Measurements from ENCODE around the gene PDE1C.

The PDE1C gene

DNA sequence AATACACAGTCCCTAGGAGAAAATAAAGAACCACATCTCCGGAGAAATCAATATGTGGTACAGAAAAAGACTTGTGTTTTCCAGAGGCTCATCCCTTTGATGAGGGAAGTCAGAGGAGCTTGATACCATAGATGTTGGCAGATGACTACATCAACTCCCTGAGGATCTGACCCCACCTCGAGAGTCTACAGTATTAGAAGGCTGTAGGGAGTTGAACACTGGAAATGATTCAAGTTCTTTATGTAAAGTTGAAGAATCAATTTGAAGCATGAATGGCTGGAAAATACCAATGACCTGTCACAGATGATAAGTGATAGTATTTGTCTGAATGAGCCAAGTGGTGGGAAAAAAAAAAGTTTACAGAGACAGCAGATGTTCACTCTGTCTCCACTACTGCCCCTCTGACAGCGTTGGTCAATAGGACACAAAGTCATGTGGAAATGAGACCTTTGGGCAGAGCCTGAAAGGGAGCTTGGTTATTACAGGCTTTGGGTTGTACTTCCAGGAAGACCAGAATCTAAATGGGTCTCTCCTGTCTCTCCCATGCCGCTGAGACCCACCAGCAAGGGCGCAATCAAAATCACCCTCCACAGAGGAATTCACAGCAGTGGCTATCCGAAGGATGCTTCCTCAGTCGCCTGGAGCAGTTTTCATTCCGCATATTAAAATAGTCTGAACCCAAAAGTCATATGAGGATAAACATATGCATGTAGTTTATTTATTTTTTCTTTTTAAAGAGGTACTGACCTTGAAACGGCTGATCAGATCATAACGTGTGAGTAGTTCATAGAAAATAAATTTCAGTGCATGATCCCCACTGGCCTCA, 197.4 kb downstream of the PDE1C start:
- H3K36me3 ChIP-seq (ENCODE audit: control insufficient read depth, insufficient read depth, low read length), result no peaks in the 10 kb centered on the region
- no peak overlapping the region for H3K27ac ChIP-seq (ENCODE audit: low read depth, low read length)
- no peaks in the 10 kb centered on the region for H3K27me3 ChIP-seq (ENCODE audit: control insufficient read depth, insufficient read depth, low read length)
- no peaks in the 10 kb centered on the region for H3K9me3 ChIP-seq (ENCODE audit: control insufficient read depth, insufficient read depth, low read length)
- H3K4me1 ChIP-seq (ENCODE audit: control insufficient read depth, insufficient read depth, low read length), result no peaks in the 10 kb centered on the region
- no peak overlapping the region for H3K4me3 ChIP-seq (ENCODE audit: low read depth, low read length)
- H3K9ac ChIP-seq (ENCODE audit: low read depth, low read length), result no peak overlapping the region

DNA sequence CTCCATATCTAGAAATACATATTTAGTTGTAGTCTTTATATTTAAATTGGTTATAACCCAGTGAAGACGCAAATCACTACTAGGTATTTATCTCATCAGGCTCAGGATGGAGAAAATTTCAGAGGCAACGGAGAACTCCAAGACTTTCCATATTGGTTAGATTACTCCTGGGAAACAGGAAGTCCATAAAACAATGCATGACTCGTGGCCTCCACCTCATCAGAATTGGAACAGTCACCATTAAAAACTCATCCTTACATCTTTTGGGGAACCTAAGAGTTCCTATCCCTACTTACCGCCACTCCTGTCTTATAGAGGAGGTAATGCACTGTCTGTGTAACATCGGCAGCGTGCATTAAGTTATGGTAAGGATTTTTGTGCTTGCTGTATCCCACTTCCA, 205.6 kb downstream of the PDE1C start:
- no peak overlapping the region for H3K9ac ChIP-seq (ENCODE audit: low read depth, low read length)
- H3K4me3 ChIP-seq (ENCODE audit: low read depth, low read length), result no peak overlapping the region
- no peaks in the 10 kb centered on the region for H3K4me1 ChIP-seq (ENCODE audit: control insufficient read depth, insufficient read depth, low read length)
- no peaks in the 10 kb centered on the region for H3K27me3 ChIP-seq (ENCODE audit: control insufficient read depth, insufficient read depth, low read length)
- no peaks in the 10 kb centered on the region for H3K36me3 ChIP-seq (ENCODE audit: control insufficient read depth, insufficient read depth, low read length)
- no peak overlapping the region for H3K27ac ChIP-seq (ENCODE audit: low read depth, low read length)
- no peaks in the 10 kb centered on the region for H3K9me3 ChIP-seq (ENCODE audit: control insufficient read depth, insufficient read depth, low read length)

DNA sequence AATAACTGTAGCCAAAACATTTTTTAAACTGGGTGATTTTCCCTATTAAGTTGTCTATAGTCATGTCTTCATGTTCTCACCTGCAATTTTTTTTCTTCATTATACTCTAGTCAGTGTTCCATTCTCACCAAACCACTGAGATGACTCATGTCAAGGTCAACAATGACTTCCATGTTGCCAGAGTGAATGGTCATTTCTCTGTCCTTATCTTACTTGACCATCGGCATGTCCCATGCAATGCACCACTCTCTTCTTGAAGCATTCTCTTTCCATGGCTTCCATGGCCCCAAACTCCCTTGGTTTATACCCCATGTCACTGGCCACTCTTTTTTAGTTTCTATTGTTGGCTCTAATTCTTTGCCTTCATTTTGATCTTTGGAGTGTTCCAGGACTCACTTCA, 209.3 kb downstream of the PDE1C start:
- H3K27me3 ChIP-seq (ENCODE audit: control insufficient read depth, insufficient read depth, low read length), result peaks cover 28% of the 10 kb centered on the region
- peaks cover 5% of the 10 kb centered on the region for H3K4me1 ChIP-seq (ENCODE audit: control insufficient read depth, insufficient read depth, low read length)
- H3K27ac ChIP-seq (ENCODE audit: low read depth, low read length), result no peak overlapping the region
- no peak overlapping the region for H3K9ac ChIP-seq (ENCODE audit: low read depth, low read length)
- H3K9me3 ChIP-seq (ENCODE audit: control insufficient read depth, insufficient read depth, low read length), result no peaks in the 10 kb centered on the region
- no peak overlapping the region for H3K4me3 ChIP-seq (ENCODE audit: low read depth, low read length)
- H3K36me3 ChIP-seq (ENCODE audit: control insufficient read depth, insufficient read depth, low read length), result no peaks in the 10 kb centered on the region

DNA sequence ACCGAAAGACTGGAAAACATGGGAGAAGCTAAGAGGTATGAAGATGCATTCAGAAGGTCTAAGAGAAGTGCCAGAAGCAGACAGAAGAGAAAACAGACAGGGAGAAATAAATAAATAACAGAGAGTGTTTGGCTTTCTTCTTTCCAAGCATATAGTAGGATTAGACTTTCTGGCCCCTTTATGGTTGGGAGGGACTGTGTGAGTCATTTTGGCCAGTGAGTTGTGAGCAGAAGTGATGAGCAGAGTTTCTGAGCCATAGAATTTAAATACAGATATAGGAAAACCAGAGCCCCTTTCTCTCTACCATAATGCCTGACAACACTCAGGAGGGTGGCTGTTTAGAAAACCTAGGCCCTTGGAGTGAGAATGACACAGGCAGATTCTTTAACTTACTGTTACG, 212.2 kb downstream of the PDE1C start:
- Histone ChIP-seq H3K9ac (ENCODE audit: low read depth, low read length) (no peak overlapping the region), H3K4me3 (ENCODE audit: low read depth, low read length) (no peak overlapping the region), H3K36me3 (ENCODE audit: control insufficient read depth, insufficient read depth, low read length) (no peaks in the 10 kb centered on the region), H3K27ac (ENCODE audit: low read depth, low read length) (no peak overlapping the region), H3K4me1 (ENCODE audit: control insufficient read depth, insufficient read depth, low read length) (peaks cover 6% of the 10 kb centered on the region), H3K27me3 (ENCODE audit: control insufficient read depth, insufficient read depth, low read length) (peaks cover 42% of the 10 kb centered on the region), H3K9me3 (ENCODE audit: control insufficient read depth, insufficient read depth, low read length) (no peaks in the 10 kb centered on the region)

DNA sequence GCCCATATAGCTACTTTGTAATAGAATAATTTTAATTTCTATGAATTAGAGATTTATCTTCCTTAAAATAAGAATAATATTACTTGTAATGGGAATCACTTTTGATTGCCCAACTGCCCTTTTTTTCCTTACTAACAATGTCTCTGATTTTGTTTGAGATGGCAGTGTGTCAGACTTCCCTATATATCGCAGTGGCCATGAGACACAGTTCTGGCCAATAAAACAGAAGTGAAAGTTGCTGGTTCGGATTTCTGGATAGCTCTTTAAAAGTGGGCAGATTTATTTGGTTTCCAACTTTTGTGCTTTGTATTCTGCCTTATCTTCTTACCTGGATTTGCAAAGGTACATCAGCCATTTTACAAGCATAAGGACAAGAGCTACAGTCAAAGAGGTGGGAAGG, 213.0 kb downstream of the PDE1C start:
- H3K27ac ChIP-seq (ENCODE audit: low read depth, low read length), result no peak overlapping the region
- H3K27me3 ChIP-seq (ENCODE audit: control insufficient read depth, insufficient read depth, low read length), result peaks cover 44% of the 10 kb centered on the region
- no peaks in the 10 kb centered on the region for H3K36me3 ChIP-seq (ENCODE audit: control insufficient read depth, insufficient read depth, low read length)
- H3K4me1 ChIP-seq (ENCODE audit: control insufficient read depth, insufficient read depth, low read length), result peaks cover 6% of the 10 kb centered on the region
- no peak overlapping the region for H3K9ac ChIP-seq (ENCODE audit: low read depth, low read length)
- H3K4me3 ChIP-seq (ENCODE audit: low read depth, low read length), result no peak overlapping the region
- H3K9me3 ChIP-seq (ENCODE audit: control insufficient read depth, insufficient read depth, low read length), result no peaks in the 10 kb centered on the region

DNA sequence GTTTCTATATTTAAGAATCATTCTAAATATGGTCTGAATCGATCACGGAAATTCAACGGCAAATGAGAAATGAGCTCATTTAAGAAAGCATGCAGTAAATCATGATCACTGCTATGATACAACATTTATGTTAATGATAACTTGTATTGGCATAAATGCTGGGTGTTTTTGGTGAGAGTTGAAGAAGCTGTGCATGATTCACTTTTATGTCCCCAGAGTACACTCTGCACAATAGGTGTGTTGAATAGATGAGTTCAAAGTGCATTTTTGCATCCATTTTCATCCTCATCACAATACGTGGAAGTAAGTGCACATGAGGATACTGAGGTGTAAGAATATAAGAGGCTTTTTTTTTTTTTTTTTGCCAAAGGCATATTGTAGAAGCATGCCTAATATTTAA, 213.9 kb downstream of the PDE1C start:
- no peaks in the 10 kb centered on the region for H3K36me3 ChIP-seq (ENCODE audit: control insufficient read depth, insufficient read depth, low read length)
- H3K27me3 ChIP-seq (ENCODE audit: control insufficient read depth, insufficient read depth, low read length), result peaks cover 44% of the 10 kb centered on the region
- H3K9me3 ChIP-seq (ENCODE audit: control insufficient read depth, insufficient read depth, low read length), result no peaks in the 10 kb centered on the region
- no peak overlapping the region for H3K9ac ChIP-seq (ENCODE audit: low read depth, low read length)
- H3K27ac ChIP-seq (ENCODE audit: low read depth, low read length), result no peak overlapping the region
- no peak overlapping the region for H3K4me3 ChIP-seq (ENCODE audit: low read depth, low read length)
- H3K4me1 ChIP-seq (ENCODE audit: control insufficient read depth, insufficient read depth, low read length), result peaks cover 6% of the 10 kb centered on the region

DNA sequence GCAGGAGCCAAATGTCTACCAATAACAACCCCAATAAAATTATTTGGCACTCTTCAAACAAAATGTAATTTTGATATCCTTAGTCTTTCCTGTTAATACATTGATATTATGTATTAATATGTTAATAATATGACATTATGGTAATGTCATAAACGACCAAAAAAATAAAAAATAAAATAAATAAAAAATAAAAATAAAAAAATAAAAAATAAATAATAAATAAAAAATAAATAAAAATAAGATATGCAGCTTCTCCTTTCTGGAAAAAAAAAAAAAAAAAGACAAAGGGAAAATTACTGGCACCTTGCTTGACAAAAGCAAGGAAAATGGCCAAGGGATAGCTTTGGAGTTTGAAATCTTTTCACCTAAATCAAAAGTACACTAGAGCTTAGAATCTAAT, 214.7 kb downstream of the PDE1C start:
- H3K9ac ChIP-seq (ENCODE audit: low read depth, low read length), result no peak overlapping the region
- H3K9me3 ChIP-seq (ENCODE audit: control insufficient read depth, insufficient read depth, low read length), result no peaks in the 10 kb centered on the region
- peaks cover 6% of the 10 kb centered on the region for H3K4me1 ChIP-seq (ENCODE audit: control insufficient read depth, insufficient read depth, low read length)
- H3K27ac ChIP-seq (ENCODE audit: low read depth, low read length), result no peak overlapping the region
- no peaks in the 10 kb centered on the region for H3K36me3 ChIP-seq (ENCODE audit: control insufficient read depth, insufficient read depth, low read length)
- no peak overlapping the region for H3K4me3 ChIP-seq (ENCODE audit: low read depth, low read length)
- H3K27me3 ChIP-seq (ENCODE audit: control insufficient read depth, insufficient read depth, low read length), result peaks cover 44% of the 10 kb centered on the region

DNA sequence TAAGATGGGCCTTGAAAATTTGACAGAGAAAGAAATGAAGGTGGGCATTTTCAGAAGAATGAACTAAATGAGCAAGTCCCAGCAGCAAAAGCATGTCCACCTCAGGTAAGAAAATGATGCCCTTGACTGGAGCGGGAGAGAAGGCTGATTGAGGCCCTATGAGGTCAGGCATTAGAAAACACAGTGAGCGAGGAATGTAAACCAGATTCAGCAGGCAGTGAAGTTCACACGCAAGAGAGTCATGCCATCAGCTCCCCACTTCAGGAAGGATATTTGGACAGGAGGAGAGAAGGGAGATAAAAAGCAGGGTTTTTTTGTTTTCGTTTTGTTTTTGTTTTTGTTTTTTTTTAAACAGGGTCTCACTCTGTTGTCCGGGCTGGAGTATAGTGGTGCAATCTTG, 216.8 kb downstream of the PDE1C start:
- Histone ChIP-seq H3K4me1 (ENCODE audit: control insufficient read depth, insufficient read depth, low read length) (peaks cover 6% of the 10 kb centered on the region), H3K36me3 (ENCODE audit: control insufficient read depth, insufficient read depth, low read length) (no peaks in the 10 kb centered on the region), H3K27me3 (ENCODE audit: control insufficient read depth, insufficient read depth, low read length) (peaks cover 41% of the 10 kb centered on the region), H3K27ac (ENCODE audit: low read depth, low read length) (no peak overlapping the region), H3K9me3 (ENCODE audit: control insufficient read depth, insufficient read depth, low read length) (no peaks in the 10 kb centered on the region), H3K4me3 (ENCODE audit: low read depth, low read length) (no peak overlapping the region), H3K9ac (ENCODE audit: low read depth, low read length) (no peak overlapping the region)

DNA sequence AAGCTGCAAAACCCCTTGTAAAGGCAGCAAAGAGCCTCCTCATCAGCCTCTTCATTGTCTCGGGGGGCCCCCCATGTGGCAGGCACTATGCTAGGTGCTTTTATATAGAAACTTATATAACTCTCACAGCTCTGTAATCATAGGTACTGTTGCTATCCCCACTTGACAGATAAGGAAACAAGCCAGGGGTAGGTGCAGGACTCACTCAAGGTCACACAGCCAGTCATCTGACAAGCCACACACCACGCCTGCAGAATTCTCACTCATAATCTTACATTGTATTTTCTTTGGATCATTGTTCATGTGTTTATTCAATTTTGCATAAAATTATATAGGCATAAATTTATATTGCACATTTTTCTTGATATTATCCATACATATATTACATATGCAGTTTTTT, 217.7 kb downstream of the PDE1C start:
- Histone ChIP-seq H3K9me3 (ENCODE audit: control insufficient read depth, insufficient read depth, low read length) (no peaks in the 10 kb centered on the region), H3K9ac (ENCODE audit: low read depth, low read length) (no peak overlapping the region), H3K4me3 (ENCODE audit: low read depth, low read length) (no peak overlapping the region), H3K27me3 (ENCODE audit: control insufficient read depth, insufficient read depth, low read length) (peaks cover 32% of the 10 kb centered on the region), H3K36me3 (ENCODE audit: control insufficient read depth, insufficient read depth, low read length) (no peaks in the 10 kb centered on the region), H3K4me1 (ENCODE audit: control insufficient read depth, insufficient read depth, low read length) (peaks cover 6% of the 10 kb centered on the region), H3K27ac (ENCODE audit: low read depth, low read length) (no peak overlapping the region)

DNA sequence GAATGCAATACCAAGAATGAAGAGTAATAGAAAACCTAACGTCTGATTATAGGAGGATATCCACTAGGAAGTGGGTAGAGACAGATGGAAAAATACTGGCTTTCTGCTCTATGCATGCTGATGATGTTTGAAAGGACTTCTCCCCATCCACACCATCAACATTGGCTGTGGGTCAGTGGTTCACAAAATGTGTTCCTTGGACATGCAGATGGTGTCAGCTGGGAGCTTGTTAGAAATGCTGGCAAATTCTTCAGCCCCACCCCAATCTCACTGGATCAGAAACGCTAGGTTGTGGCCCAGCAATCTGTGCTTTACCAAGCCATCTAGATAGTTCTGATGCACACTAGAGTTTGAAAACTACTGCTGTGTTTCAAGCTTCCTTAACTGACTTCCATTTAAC, 219.1 kb downstream of the PDE1C start:
- no peaks in the 10 kb centered on the region for H3K9me3 ChIP-seq (ENCODE audit: control insufficient read depth, insufficient read depth, low read length)
- no peak overlapping the region for H3K9ac ChIP-seq (ENCODE audit: low read depth, low read length)
- H3K4me3 ChIP-seq (ENCODE audit: low read depth, low read length), result no peak overlapping the region
- peaks cover 19% of the 10 kb centered on the region for H3K27me3 ChIP-seq (ENCODE audit: control insufficient read depth, insufficient read depth, low read length)
- H3K4me1 ChIP-seq (ENCODE audit: control insufficient read depth, insufficient read depth, low read length), result peaks cover 3% of the 10 kb centered on the region
- no peaks in the 10 kb centered on the region for H3K36me3 ChIP-seq (ENCODE audit: control insufficient read depth, insufficient read depth, low read length)
- no peak overlapping the region for H3K27ac ChIP-seq (ENCODE audit: low read depth, low read length)

DNA sequence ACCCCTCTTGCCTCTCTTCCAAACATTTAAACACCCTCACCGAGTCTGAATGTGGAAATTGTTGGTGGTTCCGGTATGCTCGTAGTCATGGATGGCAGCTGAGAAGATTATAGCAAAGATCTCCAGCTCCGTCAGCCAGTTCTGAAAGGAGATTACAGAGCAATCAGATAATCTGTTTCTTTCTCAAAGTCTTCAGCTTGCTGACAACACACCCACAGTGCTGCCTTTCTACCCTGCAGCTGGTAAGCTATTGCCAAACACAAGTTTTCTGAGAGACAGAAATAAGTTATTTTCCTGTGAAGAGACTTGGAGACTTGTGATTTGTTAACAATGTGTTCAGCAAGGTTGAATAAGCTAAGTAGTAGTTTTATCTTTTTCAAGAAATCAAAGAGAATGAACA, 219.6 kb downstream of the PDE1C start:
- no peaks in the 10 kb centered on the region for H3K9me3 ChIP-seq (ENCODE audit: control insufficient read depth, insufficient read depth, low read length)
- H3K4me1 ChIP-seq (ENCODE audit: control insufficient read depth, insufficient read depth, low read length), result no peaks in the 10 kb centered on the region
- H3K36me3 ChIP-seq (ENCODE audit: control insufficient read depth, insufficient read depth, low read length), result no peaks in the 10 kb centered on the region
- no peak overlapping the region for H3K4me3 ChIP-seq (ENCODE audit: low read depth, low read length)
- H3K27ac ChIP-seq (ENCODE audit: low read depth, low read length), result no peak overlapping the region
- H3K27me3 ChIP-seq (ENCODE audit: control insufficient read depth, insufficient read depth, low read length), result peaks cover 14% of the 10 kb centered on the region
- no peak overlapping the region for H3K9ac ChIP-seq (ENCODE audit: low read depth, low read length)
